ENCODE measurements around the gene ELF1.

Gene ELF1

GRCh38 chr13:40981949-40982348, 37.2 kb downstream of the ELF1 start:
- Histone ChIP-seq H3K4ac (ENCODE audit: low read depth in 1 of 2, low read length in 2 of 2) (no peak overlapping the region), H4K8ac (ENCODE audit: low read length) (no peak overlapping the region), H3K79me1 (replicated peaks; ENCODE audit: low read length, poor library complexity, severe bottlenecking) (peaks cover 4% of the 10 kb centered on the region), H3K9ac (ENCODE audit: low read length) (no peak overlapping the region), H2BK5ac (ENCODE audit: low read depth, low read length, poor library complexity, severe bottlenecking) (no peak overlapping the region), H2BK12ac (ENCODE audit: low read length in 2 of 2) (no peak overlapping the region), H3K23ac (ENCODE audit: low read length in 2 of 2) (no peak overlapping the region), H2AK5ac (ENCODE audit: low read length, severe bottlenecking) (no peak overlapping the region), H2BK120ac (ENCODE audit: low read depth, low read length) (no peak overlapping the region), H3K18ac (ENCODE audit: low read depth in 1 of 2, low read length in 2 of 2) (peak overlapping the region in 1 of 2 experiments; percentile 43), H3K14ac (ENCODE audit: low read length in 2 of 2) (no peak overlapping the region), H3K4me3 (ENCODE audit: insufficient read depth in 1 of 2, low read depth in 1 of 2, low read length in 2 of 2) (no peak overlapping the region), H2BK15ac (ENCODE audit: low read depth, poor library complexity, severe bottlenecking) (no peak overlapping the region), H3K27me3 (ENCODE audit: control insufficient read depth in 1 of 2, insufficient read depth in 1 of 2, low read length in 2 of 2) (no peaks in the 10 kb centered on the region), H3K36me3 (ENCODE audit: control insufficient read depth in 1 of 2, insufficient read depth in 2 of 2, low read depth in 1 of 2, low read length in 2 of 2) (peaks cover 0 to 22% of the 10 kb centered on the region in 2 experiments), H4K91ac (ENCODE audit: low read length) (no peak overlapping the region), H3K4me2 (ENCODE audit: low read length, poor library complexity, severe bottlenecking) (no peak overlapping the region), H3K4me1 (ENCODE audit: control insufficient read depth, insufficient read depth, low read depth, low read length) (no peaks in the 10 kb centered on the region), H2AFZ (ENCODE audit: low read depth, low read length) (no peak overlapping the region), H3K27ac (ENCODE audit: low read length, poor library complexity, severe bottlenecking) (no peak overlapping the region), H3K9me3 (ENCODE audit: control insufficient read depth, low read length) (no peaks in the 10 kb centered on the region)
- no peak for DNase-seq
- WGBS, result 70% methylated on average over 3 of the region's 4 CpGs

- Histone ChIP-seq H3K27me3 (ENCODE audit: control insufficient read depth in 1 of 2, insufficient read depth in 1 of 2, low read length in 2 of 2) (no peaks in the 10 kb centered on the region), H4K8ac (ENCODE audit: low read length) (no peak overlapping the region), H3K4me3 (ENCODE audit: insufficient read depth in 1 of 2, low read depth in 1 of 2, low read length in 2 of 2) (no peak overlapping the region), H2AK5ac (ENCODE audit: low read length, severe bottlenecking) (no peak overlapping the region), H2BK15ac (ENCODE audit: low read depth, poor library complexity, severe bottlenecking) (no peak overlapping the region), H2BK120ac (ENCODE audit: low read depth, low read length) (no peak overlapping the region), H3K27ac (ENCODE audit: low read length, poor library complexity, severe bottlenecking) (no peak overlapping the region), H3K9ac (ENCODE audit: low read length) (no peak overlapping the region), H3K23ac (ENCODE audit: low read length in 2 of 2) (no peak overlapping the region), H2BK12ac (ENCODE audit: low read length in 2 of 2) (no peak overlapping the region), H2AFZ (ENCODE audit: low read depth, low read length) (no peak overlapping the region), H3K18ac (ENCODE audit: low read depth in 1 of 2, low read length in 2 of 2) (no peak overlapping the region), H3K4me2 (ENCODE audit: low read length, poor library complexity, severe bottlenecking) (no peak overlapping the region), H4K91ac (ENCODE audit: low read length) (no peak overlapping the region), H3K4me1 (ENCODE audit: control insufficient read depth, insufficient read depth, low read depth, low read length) (no peaks in the 10 kb centered on the region), H3K14ac (ENCODE audit: low read length in 2 of 2) (no peak overlapping the region), H3K9me3 (ENCODE audit: control insufficient read depth, low read length) (no peaks in the 10 kb centered on the region), H3K79me1 (replicated peaks; ENCODE audit: low read length, poor library complexity, severe bottlenecking) (peaks cover 4% of the 10 kb centered on the region), H3K36me3 (ENCODE audit: control insufficient read depth in 1 of 2, insufficient read depth in 2 of 2, low read depth in 1 of 2, low read length in 2 of 2) (peaks cover 0 to 22% of the 10 kb centered on the region in 2 experiments), H2BK5ac (ENCODE audit: low read depth, low read length, poor library complexity, severe bottlenecking) (no peak overlapping the region), H3K4ac (ENCODE audit: low read depth in 1 of 2, low read length in 2 of 2) (no peak overlapping the region)
- peak; percentile 76 for DNase-seq
- no CpG with 5 or more reads among the region's 3 CpGs for WGBS
Measured at GRCh38 chr13:40981361-40981760, 37.8 kb downstream of the ELF1 start.

GRCh38 chr13:40980461-40980860, 38.7 kb downstream of the ELF1 start:
- Histone ChIP-seq H3K27me3 (ENCODE audit: control insufficient read depth in 1 of 2, insufficient read depth in 1 of 2, low read length in 2 of 2) (no peaks in the 10 kb centered on the region), H3K27ac (ENCODE audit: low read length, poor library complexity, severe bottlenecking) (no peak overlapping the region), H3K14ac (ENCODE audit: low read length in 2 of 2) (no peak overlapping the region), H3K23ac (ENCODE audit: low read length in 2 of 2) (no peak overlapping the region), H3K4me2 (ENCODE audit: low read length, poor library complexity, severe bottlenecking) (no peak overlapping the region), H2BK120ac (ENCODE audit: low read depth, low read length) (no peak overlapping the region), H3K9me3 (ENCODE audit: control insufficient read depth, low read length) (no peaks in the 10 kb centered on the region), H4K8ac (ENCODE audit: low read length) (no peak overlapping the region), H4K91ac (ENCODE audit: low read length) (no peak overlapping the region), H3K4me1 (ENCODE audit: control insufficient read depth, insufficient read depth, low read depth, low read length) (no peaks in the 10 kb centered on the region), H2AFZ (ENCODE audit: low read depth, low read length) (no peak overlapping the region), H3K36me3 (ENCODE audit: control insufficient read depth in 1 of 2, insufficient read depth in 2 of 2, low read depth in 1 of 2, low read length in 2 of 2) (peaks cover 0 to 28% of the 10 kb centered on the region in 2 experiments), H2BK12ac (ENCODE audit: low read length in 2 of 2) (no peak overlapping the region), H2BK5ac (ENCODE audit: low read depth, low read length, poor library complexity, severe bottlenecking) (no peak overlapping the region), H3K4me3 (ENCODE audit: insufficient read depth in 1 of 2, low read depth in 1 of 2, low read length in 2 of 2) (no peak overlapping the region), H2AK5ac (ENCODE audit: low read length, severe bottlenecking) (no peak overlapping the region), H2BK15ac (ENCODE audit: low read depth, poor library complexity, severe bottlenecking) (no peak overlapping the region), H3K9ac (ENCODE audit: low read length) (no peak overlapping the region), H3K18ac (ENCODE audit: low read depth in 1 of 2, low read length in 2 of 2) (no peak overlapping the region), H3K4ac (ENCODE audit: low read depth in 1 of 2, low read length in 2 of 2) (no peak overlapping the region), H3K79me1 (replicated peaks; ENCODE audit: low read length, poor library complexity, severe bottlenecking) (peaks cover 2% of the 10 kb centered on the region)
- no peak for DNase-seq

- over 99% methylated on average over 3 of the region's 3 CpGs for WGBS
- no peak overlapping the region for H2BK120ac ChIP-seq (ENCODE audit: low read depth, low read length)
- H3K9ac ChIP-seq (ENCODE audit: low read length), result no peak overlapping the region
- no peak overlapping the region for H3K4me2 ChIP-seq (ENCODE audit: low read length, poor library complexity, severe bottlenecking)
- no peaks in the 10 kb centered on the region for H3K4me1 ChIP-seq (ENCODE audit: control insufficient read depth, insufficient read depth, low read depth, low read length)
- DNase-seq, result no peak
- no peak overlapping the region for H2AFZ ChIP-seq (ENCODE audit: low read depth, low read length)
- no peak overlapping the region for H3K4ac ChIP-seq (ENCODE audit: low read depth in 1 of 2, low read length in 2 of 2)
- H2BK15ac ChIP-seq (ENCODE audit: low read depth, poor library complexity, severe bottlenecking), result no peak overlapping the region
- H4K8ac ChIP-seq (ENCODE audit: low read length), result no peak overlapping the region
- no peaks in the 10 kb centered on the region for H3K27me3 ChIP-seq (ENCODE audit: control insufficient read depth in 1 of 2, insufficient read depth in 1 of 2, low read length in 2 of 2)
- no peak overlapping the region for H3K23ac ChIP-seq (ENCODE audit: low read length in 2 of 2)
- no peak overlapping the region for H3K18ac ChIP-seq (ENCODE audit: low read depth in 1 of 2, low read length in 2 of 2)
- no peak overlapping the region for H2AK5ac ChIP-seq (ENCODE audit: low read length, severe bottlenecking)
- no peaks in the 10 kb centered on the region for H3K9me3 ChIP-seq (ENCODE audit: control insufficient read depth, low read length)
- H3K14ac ChIP-seq (ENCODE audit: low read length in 2 of 2), result no peak overlapping the region
- H3K79me1 ChIP-seq (replicated peaks; ENCODE audit: low read length, poor library complexity, severe bottlenecking), result peaks cover 2% of the 10 kb centered on the region
- H3K27ac ChIP-seq (ENCODE audit: low read length, poor library complexity, severe bottlenecking), result no peak overlapping the region
- no peak overlapping the region for H3K4me3 ChIP-seq (ENCODE audit: insufficient read depth in 1 of 2, low read depth in 1 of 2, low read length in 2 of 2)
- no peak overlapping the region for H2BK12ac ChIP-seq (ENCODE audit: low read length in 2 of 2)
- no peak overlapping the region for H2BK5ac ChIP-seq (ENCODE audit: low read depth, low read length, poor library complexity, severe bottlenecking)
- H4K91ac ChIP-seq (ENCODE audit: low read length), result no peak overlapping the region
- peaks cover 0 to 28% of the 10 kb centered on the region in 2 experiments for H3K36me3 ChIP-seq (ENCODE audit: control insufficient read depth in 1 of 2, insufficient read depth in 2 of 2, low read depth in 1 of 2, low read length in 2 of 2)
Measured at GRCh38 chr13:40979232-40979631, 39.9 kb downstream of the ELF1 start.
